HK-2 (cell line): Measurements from ENCODE around the gene IP6K3.
A peak's percentile ranks its signal among the peaks of the same experiment; 100 is the strongest.

ENCODE experiments used
- DNase-seq: peaks from one replicate; pipeline ENCODE4 v3.0.0-alpha.2; 2018; ENCODE audit not compliant: unreplicated experiment

The IP6K3 gene

GRCh38 chr6:33777398-33778388, 31.0 kb upstream of the IP6K3 start:
- no peak for DNase-seq

DNA sequence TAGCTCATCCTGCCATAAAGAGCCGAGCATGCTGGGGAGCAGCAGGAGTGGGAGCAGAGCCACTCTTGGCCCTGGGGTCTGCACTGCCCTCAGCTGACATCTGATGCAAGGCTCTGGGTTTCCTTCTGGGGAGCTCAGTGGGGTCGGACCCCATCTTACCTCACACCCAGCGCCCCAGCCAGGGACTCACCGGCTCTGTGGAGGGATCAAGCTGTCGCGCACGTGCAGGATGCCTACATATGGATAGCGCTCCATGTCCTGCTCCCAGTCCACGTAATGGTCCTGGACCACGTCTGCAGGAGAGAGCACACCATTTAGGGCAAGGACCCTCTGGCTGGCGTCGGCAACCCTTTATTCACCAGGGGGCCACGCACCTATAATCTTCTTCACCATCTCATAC, 30.1 kb upstream of the IP6K3 start:
- no peak for DNase-seq

DNA sequence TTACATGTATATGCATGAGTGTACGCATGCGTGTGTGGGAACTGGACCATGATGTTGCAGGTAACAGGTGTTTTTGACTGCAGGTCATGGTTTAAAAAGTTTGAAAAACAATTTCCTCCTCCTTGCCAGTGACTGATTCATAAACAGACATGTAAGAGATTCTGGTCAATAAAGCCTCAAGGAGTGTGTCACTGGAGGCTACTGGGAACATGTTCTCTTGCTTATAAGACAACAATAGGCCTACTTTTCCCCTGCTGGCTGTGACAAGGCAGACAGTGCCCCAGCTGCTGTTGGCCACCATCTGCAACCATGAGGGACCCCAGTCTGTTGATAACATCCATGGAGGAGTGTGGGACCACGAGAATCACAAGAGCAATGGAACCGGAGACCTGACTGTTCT, 29.5 kb upstream of the IP6K3 start:
- DNase-seq: no peak

DNA sequence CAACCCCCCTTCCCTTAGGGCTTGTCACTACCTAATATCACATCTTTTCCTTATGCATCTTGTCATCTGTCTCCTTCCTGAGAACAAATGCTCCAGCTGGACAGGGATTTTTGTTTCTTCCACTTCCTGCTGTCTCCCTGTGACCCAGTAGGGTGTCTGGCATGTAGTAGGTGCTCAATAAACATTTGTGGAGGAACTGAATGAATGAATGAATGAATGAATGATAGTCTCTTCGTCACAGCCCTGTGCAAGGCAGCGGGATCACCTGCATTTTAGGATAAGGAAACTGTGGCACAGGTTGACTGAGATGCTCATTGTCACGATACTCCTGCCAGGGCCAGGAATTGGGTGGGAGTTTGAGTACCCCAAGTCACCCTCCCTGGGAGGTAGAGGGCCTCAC, 28.1 kb upstream of the IP6K3 start:
- DNase-seq: no peak

DNA sequence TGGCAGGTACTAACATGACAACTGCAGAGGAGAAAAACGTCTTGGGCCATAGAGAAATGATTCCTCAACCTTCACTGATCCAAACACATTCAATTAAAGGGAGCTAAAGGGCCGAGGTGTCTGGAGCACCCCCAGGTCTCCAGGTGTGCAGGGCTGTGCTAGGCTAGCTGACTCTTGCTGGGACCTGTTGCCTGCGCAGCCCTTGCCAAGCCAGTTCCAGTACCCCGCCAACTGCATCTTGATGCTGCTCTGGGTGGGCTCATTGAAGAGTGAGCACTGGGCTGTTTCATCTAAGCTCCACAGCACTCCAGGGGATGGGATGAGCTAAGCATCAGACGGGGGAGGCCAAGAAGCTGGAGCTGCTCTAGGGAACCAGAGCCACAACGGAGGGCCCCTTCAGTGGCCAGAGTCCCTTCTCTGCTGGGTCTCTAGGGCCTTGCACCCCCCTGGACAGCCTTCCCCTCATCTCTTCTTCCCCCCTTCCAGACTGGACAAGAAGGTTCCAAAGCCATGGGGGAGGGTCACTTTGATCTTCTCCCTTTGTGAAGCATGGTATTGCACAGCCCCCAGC, 26.3 kb upstream of the IP6K3 start:
- DNase-seq: no peak

GRCh38 chr6:33772082-33772830, 25.6 kb upstream of the IP6K3 start:
- DNase-seq: no peak

DNA sequence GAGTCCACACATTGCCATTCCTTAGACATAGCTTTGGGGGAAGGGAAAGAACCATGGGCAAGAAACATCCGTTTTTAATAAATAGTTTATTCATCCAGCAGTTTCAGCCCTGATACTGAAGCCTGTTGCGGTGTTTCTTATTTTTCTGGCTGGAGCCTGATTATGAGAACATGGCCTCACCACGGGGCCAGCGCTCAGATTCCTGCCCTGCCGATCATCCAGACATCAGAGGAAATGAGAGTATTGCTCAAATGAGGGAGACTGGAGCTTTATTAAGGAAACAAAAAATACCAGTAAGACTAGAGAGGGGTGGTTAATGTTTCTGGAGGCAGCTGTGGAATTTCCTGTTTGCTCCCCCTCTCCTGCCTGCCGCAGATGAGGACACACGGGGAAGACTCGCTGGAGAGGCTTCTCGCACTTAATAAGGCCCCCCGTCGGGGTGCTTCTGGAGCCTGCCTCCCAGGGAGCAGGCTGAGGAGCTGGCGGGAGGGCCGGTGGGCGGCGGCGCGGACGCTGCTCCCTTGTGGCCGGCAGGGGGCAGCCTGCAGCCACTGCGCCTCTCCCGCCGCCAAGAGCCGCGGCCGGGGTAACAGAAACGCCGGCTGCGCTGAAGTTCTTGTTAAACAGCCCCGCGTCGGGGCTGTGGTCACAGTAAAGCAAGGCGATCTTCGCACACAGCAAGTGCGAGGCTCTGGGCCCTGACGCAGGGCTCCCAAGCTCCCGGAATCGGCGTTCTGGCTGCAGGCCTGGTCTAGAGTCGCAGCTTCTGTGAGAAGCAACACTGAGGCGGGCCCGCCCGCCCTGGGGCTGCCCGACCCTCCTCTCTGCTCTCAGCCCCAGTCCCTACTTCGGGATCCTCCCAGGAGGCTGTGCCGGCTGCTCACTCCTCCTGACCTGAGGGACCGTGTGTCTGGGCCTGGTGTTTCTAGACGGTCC, 24.7 kb upstream of the IP6K3 start:
- DNase-seq: peak; percentile 91

DNA sequence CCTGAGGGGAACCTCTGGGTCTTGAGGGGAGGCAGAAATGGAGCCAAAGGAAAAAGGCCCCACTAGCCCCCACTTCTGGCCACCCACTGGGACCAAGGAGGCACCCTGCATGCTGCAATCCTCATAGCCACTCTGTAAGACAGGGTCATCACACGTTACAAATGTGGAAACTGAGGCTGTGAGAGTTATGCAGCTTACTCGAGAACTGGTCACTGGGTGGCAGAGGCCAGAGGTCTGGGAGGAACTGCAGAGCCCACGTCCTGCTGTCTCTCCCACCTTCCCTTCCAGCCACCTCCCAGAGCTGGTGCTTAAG, 24.1 kb upstream of the IP6K3 start:
- no peak for DNase-seq

GRCh38 chr6:33770124-33770832, 23.6 kb upstream of the IP6K3 start:
- no peak for DNase-seq

DNA sequence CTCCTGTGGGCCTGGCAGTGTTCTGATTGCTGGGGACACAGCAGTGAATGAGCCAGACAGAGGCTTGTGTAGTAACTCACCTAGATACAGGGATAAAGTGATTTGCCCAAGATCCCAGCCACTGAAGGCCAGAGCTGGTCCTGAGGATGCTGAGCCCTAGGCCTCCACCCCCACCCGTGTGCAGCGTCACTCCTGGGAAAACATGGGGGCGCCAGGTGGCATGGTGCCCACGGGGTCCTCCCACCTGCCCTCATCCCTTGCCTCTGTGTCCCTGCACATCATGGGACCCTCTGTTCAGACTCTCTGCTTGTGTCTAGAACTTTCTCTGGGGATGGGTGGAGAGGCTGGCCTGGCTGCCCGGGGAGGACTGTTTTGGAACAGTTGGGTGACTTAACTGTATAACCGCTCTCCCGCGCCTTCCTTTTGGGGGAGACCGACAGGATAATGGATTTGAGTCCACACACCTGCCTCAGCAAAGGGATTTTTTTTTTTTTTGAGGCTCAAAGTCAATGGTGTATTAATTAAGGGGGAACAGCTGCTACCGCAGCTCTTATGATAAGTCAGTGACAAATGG, 22.6 kb upstream of the IP6K3 start:
- DNase-seq: no peak

- DNase-seq: peak; percentile 85
These were observed 22.0 kb upstream of the IP6K3 start for GRCh38 chr6:33768644-33769120.

GRCh38 chr6:33766921-33767907, 20.5 kb upstream of the IP6K3 start:
- no peak for DNase-seq

- no peak for DNase-seq
These were observed 18.7 kb upstream of the IP6K3 start for GRCh38 chr6:33765368-33765767.

- DNase-seq: no peak
These were observed 17.3 kb upstream of the IP6K3 start for GRCh38 chr6:33764036-33764435.

DNA sequence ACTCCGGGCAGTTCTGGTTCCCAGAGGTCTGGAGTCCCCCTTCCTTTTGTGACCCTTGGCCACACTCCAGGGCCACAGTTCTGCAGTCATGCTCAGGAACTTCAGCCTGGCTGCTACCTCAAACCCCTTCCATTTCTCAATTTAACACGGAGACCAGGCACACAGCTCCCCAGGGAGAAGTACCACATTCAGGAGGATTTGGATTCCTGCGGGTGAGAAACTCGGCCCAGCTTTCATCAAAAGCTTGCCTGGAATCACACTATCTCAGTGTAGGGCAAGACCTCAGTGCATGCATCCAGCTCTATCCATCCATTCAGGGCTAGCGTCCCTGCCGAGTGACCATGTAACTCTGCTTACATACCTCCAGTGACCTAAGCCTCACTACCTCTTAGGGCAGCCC, 16.8 kb upstream of the IP6K3 start:
- no peak for DNase-seq

DNA sequence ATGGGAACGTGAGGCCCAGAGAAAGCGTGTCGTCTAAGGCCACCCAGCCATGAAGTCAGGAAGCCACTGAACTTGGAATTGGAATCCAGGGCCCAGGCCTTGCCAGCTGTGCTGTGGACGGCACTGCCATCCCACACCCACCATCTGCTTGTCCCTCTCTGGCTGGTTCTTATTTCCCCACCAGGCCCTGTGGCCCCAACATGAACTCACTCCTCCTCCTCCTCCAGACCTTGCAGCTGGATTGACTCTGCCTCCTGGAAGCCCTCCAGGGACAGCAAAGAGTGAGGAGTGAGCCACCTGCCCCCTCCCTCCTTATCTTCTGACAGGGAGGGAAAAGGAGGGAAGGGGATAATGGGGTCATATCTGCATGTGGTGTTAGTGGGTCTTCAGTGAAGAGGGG, 16.0 kb upstream of the IP6K3 start:
- no peak for DNase-seq

GRCh38 chr6:33761922-33762629, 15.4 kb upstream of the IP6K3 start:
- DNase-seq: peak; percentile 72

DNA sequence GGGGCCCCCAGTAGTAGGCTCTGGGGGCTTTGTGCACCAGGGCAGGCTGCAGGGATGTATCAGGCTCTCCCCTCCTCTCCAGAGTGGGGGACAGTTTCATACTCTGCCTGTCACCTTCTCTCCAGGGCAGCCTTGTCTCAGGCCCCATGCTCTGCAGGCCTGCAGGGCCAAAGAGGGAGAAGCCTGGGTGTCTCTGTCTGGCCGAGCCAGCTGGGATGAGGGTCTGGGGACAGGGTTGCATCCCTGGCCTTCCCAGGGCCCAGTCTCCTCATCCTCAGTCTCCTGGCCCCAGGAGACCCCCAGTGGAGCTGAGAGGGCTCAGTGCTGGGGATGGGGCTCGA, 14.8 kb upstream of the IP6K3 start:
- DNase-seq: no peak
